Measurements from ENCODE around the gene GAS7.

Gene GAS7

DNA sequence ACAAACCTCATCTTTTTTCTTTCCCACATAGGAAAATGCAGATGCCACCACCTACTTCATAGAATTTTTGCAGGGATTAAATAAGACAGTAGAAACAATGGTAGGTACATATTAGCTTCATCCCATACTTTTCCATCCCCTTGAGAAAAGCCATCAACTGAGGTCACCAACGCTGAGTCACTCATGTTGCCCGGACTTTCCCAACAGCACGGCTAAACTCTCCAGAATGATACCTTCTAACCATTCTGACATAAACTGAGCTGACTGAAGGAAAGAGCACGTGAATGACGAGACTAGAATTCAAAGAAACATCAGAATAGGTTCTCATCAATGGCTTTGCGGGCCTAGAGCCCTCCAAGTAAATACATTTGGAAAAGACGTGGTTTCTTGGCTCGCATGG, 147.3 kb downstream of the GAS7 start:
- TF ChIP-seq, protein P1, sequence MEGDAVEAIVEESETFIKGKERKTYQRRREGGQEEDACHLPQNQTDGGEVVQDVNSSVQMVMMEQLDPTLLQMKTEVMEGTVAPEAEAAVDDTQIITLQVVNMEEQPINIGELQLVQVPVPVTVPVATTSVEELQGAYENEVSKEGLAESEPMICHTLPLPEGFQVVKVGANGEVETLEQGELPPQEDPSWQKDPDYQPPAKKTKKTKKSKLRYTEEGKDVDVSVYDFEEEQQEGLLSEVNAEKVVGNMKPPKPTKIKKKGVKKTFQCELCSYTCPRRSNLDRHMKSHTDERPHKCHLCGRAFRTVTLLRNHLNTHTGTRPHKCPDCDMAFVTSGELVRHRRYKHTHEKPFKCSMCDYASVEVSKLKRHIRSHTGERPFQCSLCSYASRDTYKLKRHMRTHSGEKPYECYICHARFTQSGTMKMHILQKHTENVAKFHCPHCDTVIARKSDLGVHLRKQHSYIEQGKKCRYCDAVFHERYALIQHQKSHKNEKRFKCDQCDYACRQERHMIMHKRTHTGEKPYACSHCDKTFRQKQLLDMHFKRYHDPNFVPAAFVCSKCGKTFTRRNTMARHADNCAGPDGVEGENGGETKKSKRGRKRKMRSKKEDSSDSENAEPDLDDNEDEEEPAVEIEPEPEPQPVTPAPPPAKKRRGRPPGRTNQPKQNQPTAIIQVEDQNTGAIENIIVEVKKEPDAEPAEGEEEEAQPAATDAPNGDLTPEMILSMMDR (IDR thresholded peaks at IDR 0.05; ENCODE audit: insufficient read depth, low read depth, low read length, missing control alignments), result no peak
- H3K4me3 ChIP-seq (ENCODE audit: low read length), result no peak overlapping the region
- no peak for DNase-seq (ENCODE audit: low read depth)

- no peak overlapping the region for H3K4me3 ChIP-seq (ENCODE audit: low read length)
- no peak for DNase-seq (ENCODE audit: low read depth)
These were observed 147.8 kb downstream of the GAS7 start for GRCh38 chr17:10050597-10051101.

GRCh38 chr17:10048629-10049350, 149.6 kb downstream of the GAS7 start:
- TF ChIP-seq, protein P1 (IDR thresholded peaks at IDR 0.05; ENCODE audit: insufficient read depth, low read depth, low read length, missing control alignments), result no peak
- no peak overlapping the region for H3K4me3 ChIP-seq (ENCODE audit: low read length)
- no peak for DNase-seq (ENCODE audit: low read depth)

More at GRCh38 chr17:10050597-10051101, 147.8 kb downstream of the GAS7 start:
- TF ChIP-seq, protein P1 (IDR thresholded peaks at IDR 0.05; ENCODE audit: insufficient read depth, low read depth, low read length, missing control alignments), result no peak

DNA sequence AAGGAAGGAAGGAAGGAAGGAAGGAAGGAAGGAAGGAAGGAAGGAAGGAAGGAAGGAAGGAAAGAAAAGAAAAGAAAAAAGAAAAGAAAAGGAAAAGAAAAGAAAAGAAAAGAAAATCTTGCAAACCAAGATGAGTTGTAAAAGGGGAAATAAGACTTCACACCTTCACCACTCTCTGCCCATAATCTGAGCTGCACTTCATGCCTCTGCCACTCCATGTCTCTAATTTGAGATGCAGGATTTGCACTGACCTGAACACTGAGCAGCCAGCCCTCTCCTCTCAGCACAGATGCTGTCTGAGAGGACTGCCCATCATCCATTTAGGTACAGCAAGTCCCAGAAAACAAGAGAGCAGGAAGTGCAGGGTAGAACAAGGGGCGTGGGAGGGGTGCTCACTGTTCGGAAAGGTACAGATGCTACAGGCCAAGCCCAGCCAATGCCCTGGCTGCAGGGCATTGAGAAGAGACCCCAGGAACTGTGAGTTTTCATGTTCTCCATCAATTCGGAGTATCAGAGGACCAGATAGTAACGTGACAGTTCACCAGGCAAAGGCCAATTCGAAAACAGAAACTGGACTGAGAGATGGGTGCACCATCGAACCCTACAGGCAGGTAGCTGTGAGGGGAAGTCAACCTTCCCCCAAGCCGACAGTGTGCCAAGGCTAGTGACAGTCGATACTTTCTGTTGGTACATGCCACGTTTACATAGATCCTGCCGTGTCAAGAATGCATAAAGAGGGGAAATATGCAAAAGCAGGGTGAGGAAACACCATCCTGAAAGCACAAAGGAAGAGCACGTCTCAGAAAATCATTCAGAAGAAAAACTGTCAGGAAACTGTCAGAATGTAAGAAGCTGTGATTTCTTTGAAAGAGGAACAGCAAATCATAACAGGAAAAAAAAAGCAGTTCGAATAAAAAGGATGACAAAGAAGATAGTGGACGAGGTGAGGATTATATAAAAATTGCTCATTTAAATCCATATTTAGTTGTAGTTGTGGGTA, 151.3 kb downstream of the GAS7 start:
- no peak for DNase-seq (ENCODE audit: low read depth)
- TF ChIP-seq, protein P1 (IDR thresholded peaks at IDR 0.05; ENCODE audit: insufficient read depth, low read depth, low read length, missing control alignments), result no peak
- no peak overlapping the region for H3K4me3 ChIP-seq (ENCODE audit: low read length)

GRCh38 chr17:10045871-10046658, 152.3 kb downstream of the GAS7 start:
- DNase-seq (ENCODE audit: low read depth), result no peak
- no peak overlapping the region for H3K4me3 ChIP-seq (ENCODE audit: low read length)
- TF ChIP-seq, protein P1 (IDR thresholded peaks at IDR 0.05; ENCODE audit: insufficient read depth, low read depth, low read length, missing control alignments), result no peak

- TF ChIP-seq, protein P1 (IDR thresholded peaks at IDR 0.05; ENCODE audit: insufficient read depth, low read depth, low read length, missing control alignments), result no peak
- H3K4me3 ChIP-seq (ENCODE audit: low read length), result no peak overlapping the region
- no peak for DNase-seq (ENCODE audit: low read depth)
These were observed 155.7 kb downstream of the GAS7 start for GRCh38 chr17:10042589-10043244.
